GM18951 (cell line): ENCODE results near the gene RIMBP2.
"Not testable (repeated sequence)": the region's sequence is repeated elsewhere in the genome, so short reads cannot be mapped to it uniquely, and the experiment has no call there.

ENCODE experiments used
- POLR2A ChIP-seq: IDR thresholded peaks from 4 replicates; pipeline ENCODE4 v1.6.1; 2011; ENCODE audit warnings: mild to moderate bottlenecking; ENCODE audit not compliant: insufficient read length, insufficient read depth; ENCODE audit errors: extremely low read depth
- in situ Hi-C: fragments of 300-500 bp; cut with MboI; formaldehyde crosslinking; loops from one replicate; pipeline ENCODE4 v1.12.0; 2022; ENCODE audit warnings: low sequenced_read_pairs, mixed read lengths, inconsistent platforms; ENCODE audit not compliant: unreplicated experiment

Gene RIMBP2

DNA sequence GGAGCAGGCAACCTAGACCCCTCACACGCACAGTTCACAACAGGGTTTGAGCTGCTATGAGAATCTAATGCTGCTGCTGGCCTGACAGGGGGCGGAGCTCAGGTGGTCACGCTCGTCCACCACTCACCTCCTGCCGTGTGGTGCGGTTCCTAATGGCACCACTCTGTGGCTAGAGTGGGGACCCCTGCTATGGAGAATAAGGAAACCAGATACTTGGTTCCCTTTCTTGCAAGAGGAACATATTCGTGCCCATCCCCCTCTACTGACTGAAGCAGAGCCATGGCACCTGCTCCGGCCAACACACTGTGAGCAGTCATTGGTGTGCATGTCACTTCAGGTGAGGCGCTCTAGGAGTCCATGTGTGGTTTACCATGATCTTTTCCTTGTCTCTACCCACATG is 30.4 kb upstream of the RIMBP2 start:
- in situ Hi-C loops, result no loop called here
- TF ChIP-seq POLR2A, result no peak

GRCh38 chr12:130745921-130746320 is 29.8 kb upstream of the RIMBP2 start:
- TF ChIP-seq POLR2A, result no peak
- in situ Hi-C loops, result no loop called here

- in situ Hi-C loops, result no loop called here
- no peak for TF ChIP-seq POLR2A
Measured at GRCh38 chr12:130744274-130744673, 28.2 kb upstream of the RIMBP2 start.

DNA sequence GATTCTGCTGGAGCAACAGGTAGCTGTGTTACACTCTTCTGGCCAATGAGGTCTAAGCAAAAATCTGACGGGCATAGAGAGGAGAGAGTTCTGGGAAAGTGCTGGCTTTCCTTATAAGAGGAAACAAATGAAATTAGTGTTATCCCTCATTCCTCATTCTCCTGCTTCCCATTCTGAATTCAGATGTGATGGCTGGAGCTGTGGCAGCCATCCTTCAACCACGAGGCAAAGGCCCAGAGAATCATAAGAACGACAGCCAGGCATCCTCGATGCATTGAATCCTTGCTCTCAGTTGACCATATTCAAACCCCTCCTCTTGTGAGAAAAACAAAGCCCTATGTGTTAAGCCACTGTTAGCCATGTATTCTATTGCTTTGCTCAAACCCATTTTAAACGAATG is 27.5 kb upstream of the RIMBP2 start:
- in situ Hi-C loops, result no loop called here
- TF ChIP-seq POLR2A, result no peak

DNA sequence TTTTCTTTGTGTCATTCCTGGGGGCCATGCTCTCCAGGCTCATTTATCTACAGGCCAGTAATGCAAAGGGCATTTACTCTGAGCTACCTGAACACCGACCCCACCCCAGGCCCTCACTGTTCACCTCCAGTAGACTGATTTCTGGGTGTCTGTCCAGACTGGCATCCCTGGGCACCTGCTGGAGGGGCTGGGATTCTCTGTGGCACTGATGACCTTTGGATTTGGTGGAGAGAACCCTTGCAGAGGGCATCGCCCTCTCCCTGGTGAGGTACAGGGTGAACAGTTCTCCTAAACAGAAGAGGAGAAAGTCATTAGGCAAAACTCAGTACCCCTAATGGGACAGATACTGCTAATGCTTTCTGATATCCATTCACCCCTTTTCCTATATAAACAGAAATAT is 27.1 kb upstream of the RIMBP2 start:
- no peak for TF ChIP-seq POLR2A
- in situ Hi-C loops, result no loop called here

GRCh38 chr12:130742716-130743115 is 26.6 kb upstream of the RIMBP2 start:
- no peak for TF ChIP-seq POLR2A
- in situ Hi-C loops, result no loop called here

GRCh38 chr12:130742112-130742511 is 26.0 kb upstream of the RIMBP2 start:
- in situ Hi-C loops, result no loop called here
- TF ChIP-seq POLR2A, result no peak

DNA sequence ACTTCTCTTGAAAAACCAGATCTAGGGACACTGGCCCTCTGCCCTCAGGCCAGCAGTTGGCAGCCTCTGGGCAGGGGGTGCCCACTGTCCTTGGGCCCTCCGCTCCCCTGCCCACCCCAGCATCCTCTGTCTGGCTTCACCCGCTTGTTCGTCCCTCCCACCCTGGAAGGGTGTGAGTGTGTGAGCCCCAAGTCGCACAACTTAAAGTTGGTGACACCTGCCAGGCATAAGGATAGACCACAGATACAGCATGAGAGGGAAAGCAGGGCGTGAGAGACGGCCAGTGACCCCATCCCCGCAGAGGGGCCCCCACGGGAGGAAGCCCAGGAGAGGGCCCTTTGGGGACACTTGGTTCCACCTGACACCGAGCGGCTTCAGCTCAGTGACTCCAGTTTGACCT is 23.5 kb upstream of the RIMBP2 start:
- in situ Hi-C loops, result no loop called here
- no peak for TF ChIP-seq POLR2A

- in situ Hi-C loops, result not testable (repeated sequence)
Measured at GRCh38 chr12:130738403-130738802, 22.3 kb upstream of the RIMBP2 start.

DNA sequence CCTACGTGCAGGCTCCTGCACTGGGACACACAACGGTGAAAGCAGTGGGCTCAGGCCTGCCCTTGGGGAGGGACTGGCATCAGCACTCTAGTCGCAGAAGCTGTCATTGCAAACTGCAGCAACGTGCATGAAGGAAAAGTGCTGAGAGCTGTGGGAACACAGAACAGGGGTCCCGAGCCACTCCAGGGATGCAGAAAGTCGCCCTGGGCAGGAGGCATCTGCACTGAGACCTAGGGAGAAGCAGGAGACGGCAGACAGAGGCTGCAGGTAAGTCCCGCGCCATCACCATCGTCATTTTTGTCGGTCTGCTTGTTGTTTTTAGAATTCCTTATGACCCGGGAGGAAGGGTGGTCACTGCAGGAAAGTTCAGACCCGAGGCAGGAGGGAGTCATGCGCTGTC is 21.6 kb upstream of the RIMBP2 start:
- in situ Hi-C loops, result no loop called here

GRCh38 chr12:130729344-130729743 is 13.2 kb upstream of the RIMBP2 start:
- in situ Hi-C loops, result no loop called here

More for the DNA sequence above, 21.6 kb upstream of the RIMBP2 start:
- no peak for TF ChIP-seq POLR2A

GRCh38 chr12:130728158-130729058 is 12.3 kb upstream of the RIMBP2 start:
- in situ Hi-C loops, result no loop called here
- TF ChIP-seq POLR2A, result no peak

More at GRCh38 chr12:130729344-130729743, 13.2 kb upstream of the RIMBP2 start:
- TF ChIP-seq POLR2A, result no peak

DNA sequence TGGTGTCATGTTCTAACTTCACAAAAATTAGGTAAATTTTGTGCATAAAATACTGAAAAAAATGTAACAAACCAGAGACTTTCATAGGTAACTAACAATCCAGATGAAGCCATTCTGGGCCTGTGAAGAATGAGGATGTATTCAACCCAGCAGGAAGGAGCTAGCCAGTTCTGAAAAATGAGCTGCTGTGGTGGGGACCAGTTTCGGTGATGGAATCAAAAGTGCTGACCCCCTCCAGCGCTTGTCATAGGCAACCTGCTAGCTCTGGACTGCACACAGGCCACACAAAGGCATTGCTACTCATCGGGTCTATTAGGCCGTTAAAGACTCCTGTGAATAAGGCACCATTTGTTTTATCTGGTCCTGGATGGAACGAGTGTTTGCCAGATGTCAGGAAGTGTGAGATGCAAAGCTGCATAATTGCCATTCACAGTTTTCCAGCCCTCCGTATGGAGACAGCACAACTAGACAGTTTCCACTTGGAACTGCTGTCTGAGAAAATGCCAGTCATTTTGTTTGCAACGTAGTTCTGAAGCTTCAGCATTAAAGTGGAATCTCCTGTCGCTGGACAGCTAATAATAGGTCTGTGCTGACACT is 3.3 kb upstream of the RIMBP2 start:
- in situ Hi-C loops, result no loop called here
- no peak for TF ChIP-seq POLR2A

- in situ Hi-C loops, result no loop called here
- TF ChIP-seq POLR2A, result no peak
Measured at GRCh38 chr12:130717752-130718151, 1.7 kb upstream of the RIMBP2 start.

- in situ Hi-C loops, result no loop called here
Measured at GRCh38 chr12:130716969-130717366, 869 bp upstream of the RIMBP2 start.

More at GRCh38 chr12:130716969-130717366, 869 bp upstream of the RIMBP2 start:
- TF ChIP-seq POLR2A, result no peak
